ENCODE data around the gene ZNF618. TPM values are rescaled to one million over a fixed set of nuclear protein-coding genes. Genes with fewer than 3 reads are reported as not detected.

The ZNF618 gene
- total RNA-seq, 1 experiment from 2014 or later: 29.4 TPM

DNA sequence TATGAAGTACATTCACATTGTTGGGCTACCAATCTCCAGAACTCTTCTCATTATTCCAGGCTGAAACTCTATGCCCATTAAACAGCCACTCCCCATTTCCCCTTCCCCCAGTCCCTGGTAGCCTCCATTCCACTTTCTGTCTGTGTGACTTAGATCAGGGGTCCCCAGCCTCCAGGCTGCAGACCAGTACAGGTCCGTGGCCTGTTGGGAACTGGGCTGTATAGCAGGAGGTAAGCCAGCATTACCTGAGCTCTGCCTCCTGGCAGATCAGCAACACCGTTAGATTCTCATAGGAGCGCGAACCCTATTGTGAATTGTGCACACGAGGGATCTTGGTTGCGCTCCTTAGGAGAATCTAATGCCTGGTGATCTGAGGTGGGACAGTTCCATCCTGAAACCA lies 23.1 kb downstream of the ZNF618 start:
- intact Hi-C loops (cut with micrococcal nuclease; ENCODE audit: unreplicated experiment): no loop called here
- CTCF ChIA-PET: no interaction called here
- no peak for DNase-seq (ENCODE audit: low spot score)
- no TSS peak for BruUV-seq (replicated peaks)
- Histone ChIP-seq H3K4me3 (ENCODE audit: low read depth, low read length, poor library complexity, severe bottlenecking) (no peak overlapping the region), H3K4me1 (ENCODE audit: insufficient read depth, low read length, poor library complexity, severe bottlenecking) (peaks cover 8% of the 10 kb centered on the region), H3K9me3 (ENCODE audit: low read depth, low read length, poor library complexity, severe bottlenecking) (peaks cover 9% of the 10 kb centered on the region), H3K27me3 (replicated peaks; ENCODE audit: insufficient read depth, low read depth, low read length, poor library complexity) (no peaks in the 10 kb centered on the region), H3K36me3 (ENCODE audit: insufficient read depth, low read length, poor library complexity, severe bottlenecking) (no peaks in the 10 kb centered on the region), H3K27ac (ENCODE audit: low read depth, low read length, poor library complexity, severe bottlenecking) (no peak overlapping the region)
- POLR2A ChIA-PET (ENCODE audit: low non-redundant PET): no interaction called here
- TF ChIP-seq, protein P1, sequence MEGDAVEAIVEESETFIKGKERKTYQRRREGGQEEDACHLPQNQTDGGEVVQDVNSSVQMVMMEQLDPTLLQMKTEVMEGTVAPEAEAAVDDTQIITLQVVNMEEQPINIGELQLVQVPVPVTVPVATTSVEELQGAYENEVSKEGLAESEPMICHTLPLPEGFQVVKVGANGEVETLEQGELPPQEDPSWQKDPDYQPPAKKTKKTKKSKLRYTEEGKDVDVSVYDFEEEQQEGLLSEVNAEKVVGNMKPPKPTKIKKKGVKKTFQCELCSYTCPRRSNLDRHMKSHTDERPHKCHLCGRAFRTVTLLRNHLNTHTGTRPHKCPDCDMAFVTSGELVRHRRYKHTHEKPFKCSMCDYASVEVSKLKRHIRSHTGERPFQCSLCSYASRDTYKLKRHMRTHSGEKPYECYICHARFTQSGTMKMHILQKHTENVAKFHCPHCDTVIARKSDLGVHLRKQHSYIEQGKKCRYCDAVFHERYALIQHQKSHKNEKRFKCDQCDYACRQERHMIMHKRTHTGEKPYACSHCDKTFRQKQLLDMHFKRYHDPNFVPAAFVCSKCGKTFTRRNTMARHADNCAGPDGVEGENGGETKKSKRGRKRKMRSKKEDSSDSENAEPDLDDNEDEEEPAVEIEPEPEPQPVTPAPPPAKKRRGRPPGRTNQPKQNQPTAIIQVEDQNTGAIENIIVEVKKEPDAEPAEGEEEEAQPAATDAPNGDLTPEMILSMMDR (conservative IDR thresholded peaks at IDR 0.05; ENCODE audit: low read depth, low read length): no peak
- TF ChIP-seq EZH2 (IDR thresholded peaks at IDR 0.05; ENCODE audit: borderline replicate concordance, low read depth, low read length, poor library complexity, severe bottlenecking): no peak

DNA sequence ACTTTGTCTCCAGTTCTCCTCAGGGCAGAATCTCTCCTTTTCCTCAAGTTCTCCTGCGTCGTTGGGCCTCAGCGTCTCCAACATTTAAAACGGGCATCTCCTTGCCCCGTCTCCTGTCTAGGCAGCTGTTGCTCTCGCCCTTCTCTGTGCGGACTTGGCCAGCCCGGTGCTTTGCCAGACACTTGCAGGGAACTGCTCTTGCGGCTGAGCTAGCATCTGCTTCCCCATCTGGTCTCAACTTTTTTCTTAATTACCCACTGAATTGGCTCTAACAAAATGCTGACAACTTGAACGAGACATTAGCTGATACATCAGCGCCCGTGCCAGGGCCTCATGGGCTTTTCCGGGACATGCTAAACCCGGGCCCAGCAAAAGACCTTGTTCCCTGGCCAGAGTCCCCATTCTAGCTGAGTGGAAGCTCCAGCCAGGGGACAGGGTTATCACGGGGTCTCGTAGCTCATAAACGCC lies 25.1 kb downstream of the ZNF618 start:
- BruUV-seq (replicated peaks): no TSS peak
- Histone ChIP-seq H3K36me3 (ENCODE audit: insufficient read depth, low read length, poor library complexity, severe bottlenecking) (no peaks in the 10 kb centered on the region), H3K4me1 (ENCODE audit: insufficient read depth, low read length, poor library complexity, severe bottlenecking) (no peaks in the 10 kb centered on the region), H3K27ac (ENCODE audit: low read depth, low read length, poor library complexity, severe bottlenecking) (no peak overlapping the region), H3K4me3 (ENCODE audit: low read depth, low read length, poor library complexity, severe bottlenecking) (no peak overlapping the region), H3K9me3 (ENCODE audit: low read depth, low read length, poor library complexity, severe bottlenecking) (peaks cover 7% of the 10 kb centered on the region), H3K27me3 (replicated peaks; ENCODE audit: insufficient read depth, low read depth, low read length, poor library complexity) (no peaks in the 10 kb centered on the region)
- CTCF ChIA-PET: no interaction called here
- intact Hi-C loops (cut with micrococcal nuclease; ENCODE audit: unreplicated experiment): no loop called here
- POLR2A ChIA-PET (ENCODE audit: low non-redundant PET): no interaction called here
- DNase-seq (ENCODE audit: low spot score): no peak
- TF ChIP-seq, protein P1 (conservative IDR thresholded peaks at IDR 0.05; ENCODE audit: low read depth, low read length): no peak
- no peak for TF ChIP-seq EZH2 (IDR thresholded peaks at IDR 0.05; ENCODE audit: borderline replicate concordance, low read depth, low read length, poor library complexity, severe bottlenecking)

DNA sequence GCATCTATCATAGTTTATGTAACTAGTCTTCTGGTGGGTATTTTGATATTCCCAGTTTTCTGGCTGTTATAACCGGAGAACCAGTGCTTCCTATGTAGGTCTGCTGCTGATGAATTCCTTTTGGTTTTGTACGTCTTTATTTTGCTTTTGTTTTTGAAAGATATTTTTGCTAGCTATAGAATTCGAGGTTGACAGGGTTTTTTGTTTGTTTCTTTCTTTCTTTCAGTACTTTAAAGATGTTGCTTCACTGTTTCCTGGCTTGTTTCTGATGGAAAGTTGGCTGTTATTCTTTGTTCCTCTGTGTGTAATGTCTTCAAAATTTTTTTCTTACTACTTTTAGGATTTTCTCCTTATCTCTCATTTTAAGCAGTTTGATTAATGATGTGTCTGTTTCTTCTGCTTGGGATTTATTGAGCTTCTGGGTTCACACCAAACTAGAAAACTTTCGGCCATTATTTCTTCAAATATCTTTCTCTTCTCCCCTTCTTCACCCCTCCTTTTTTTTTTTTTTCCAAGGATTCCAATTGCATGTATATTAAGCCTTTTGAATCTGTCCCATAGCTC lies 27.5 kb downstream of the ZNF618 start:
- H3K27ac ChIP-seq (ENCODE audit: low read depth, low read length, poor library complexity, severe bottlenecking): no peak overlapping the region
- ChIA-PET CTCF (no interaction called here), POLR2A (ENCODE audit: low non-redundant PET) (interaction anchor here (0.6 kb wide), 1 partner anchor 21 kb away, joined by 4 read pairs; no protein-coding TSS in a partner anchor)
- H3K9me3 ChIP-seq (ENCODE audit: low read depth, low read length, poor library complexity, severe bottlenecking): peaks cover 5% of the 10 kb centered on the region
- no peaks in the 10 kb centered on the region for H3K27me3 ChIP-seq (replicated peaks; ENCODE audit: insufficient read depth, low read depth, low read length, poor library complexity)
- no peak for DNase-seq (ENCODE audit: low spot score)
- TF ChIP-seq EZH2 (IDR thresholded peaks at IDR 0.05; ENCODE audit: borderline replicate concordance, low read depth, low read length, poor library complexity, severe bottlenecking): no peak
- TF ChIP-seq, protein P1 (conservative IDR thresholded peaks at IDR 0.05; ENCODE audit: low read depth, low read length): no peak
- H3K4me3 ChIP-seq (ENCODE audit: low read depth, low read length, poor library complexity, severe bottlenecking): no peak overlapping the region
- BruUV-seq (replicated peaks): no TSS peak
- intact Hi-C loops (cut with micrococcal nuclease; ENCODE audit: unreplicated experiment): no loop called here
- no peaks in the 10 kb centered on the region for H3K36me3 ChIP-seq (ENCODE audit: insufficient read depth, low read length, poor library complexity, severe bottlenecking)
- H3K4me1 ChIP-seq (ENCODE audit: insufficient read depth, low read length, poor library complexity, severe bottlenecking): no peaks in the 10 kb centered on the region

All from A673 (cell line).